Parathyroid adenoma (tissue), 2 donors: ENCODE results near the gene TIGD7.

Experiments
- H2AFZ ChIP-seq: fragments of 300-600 bp; sonication (generic); one replicate; pipeline ENCODE4 v1.7.0; 2017; ENCODE audit warnings: antibody characterized with exemption, mild to moderate bottlenecking
- H3K27ac ChIP-seq: fragments of 300-600 bp; sonication (generic); one replicate; pipeline ENCODE4 v1.7.0; 2017
- H3K27me3 ChIP-seq: fragments of 300-600 bp; sonication (generic); one replicate; pipeline ENCODE4 v1.7.0; 2017; ENCODE audit warnings: low read length; ENCODE audit not compliant: control insufficient read depth, insufficient read depth
- H3K36me3 ChIP-seq: fragments of 300-600 bp; sonication (generic); one replicate; pipeline ENCODE4 v1.7.0; 2017; ENCODE audit warnings: low read length; ENCODE audit not compliant: control insufficient read depth, insufficient read depth
- H3K4me1 ChIP-seq: fragments of 300-600 bp; sonication (generic); one replicate; pipeline ENCODE4 v1.7.0; 2017; ENCODE audit warnings: control low read depth
- H3K4me2 ChIP-seq: fragments of 300-600 bp; sonication (generic); one replicate; pipeline ENCODE4 v1.7.0; 2017; ENCODE audit warnings: low read length
- H3K4me3 ChIP-seq: fragments of 300-600 bp; sonication (generic); one replicate; pipeline ENCODE4 v1.7.0; 2017; ENCODE audit warnings: low read depth, low read length
- H3K79me2 ChIP-seq: fragments of 300-600 bp; sonication (generic); one replicate; pipeline ENCODE4 v1.7.0; 2017; ENCODE audit warnings: control low read depth
- H3K9ac ChIP-seq: fragments of 300-600 bp; sonication (generic); one replicate; pipeline ENCODE4 v1.7.0; 2017; ENCODE audit warnings: mild to moderate bottlenecking
- H3K9me3 ChIP-seq: fragments of 300-600 bp; sonication (generic); one replicate; pipeline ENCODE4 v1.7.0; 2017; ENCODE audit warnings: low read length; ENCODE audit not compliant: control insufficient read depth
- CTCF ChIP-seq: fragments of 300-600 bp; sonication (generic); IDR thresholded peaks from one replicate; pipeline ENCODE4 v1.7.0; 2017; ENCODE audit warnings: antibody characterized with exemption, mild to moderate bottlenecking
- donor health status: primary hyperparathyroidism.

TIGD7 gene

GRCh38 chr16:3346041-3346440 is 40.8 kb upstream of the TIGD7 start:
- Histone ChIP-seq H3K27ac (no peak overlapping the region), H3K79me2 (no peaks in the 10 kb centered on the region), H3K9me3 (no peaks in the 10 kb centered on the region), H3K4me2 (no peak overlapping the region), H3K27me3 (no peaks in the 10 kb centered on the region), H3K36me3 (no peaks in the 10 kb centered on the region), H3K9ac (no peak overlapping the region), H3K4me3 (no peak overlapping the region), H3K4me1 (no peaks in the 10 kb centered on the region), H2AFZ (no peak overlapping the region)
- no peak for TF ChIP-seq CTCF

GRCh38 chr16:3328643-3329042 is 23.4 kb upstream of the TIGD7 start:
- Histone ChIP-seq H3K79me2 (no peaks in the 10 kb centered on the region), H3K4me2 (no peak overlapping the region), H3K4me3 (no peak overlapping the region), H3K9ac (no peak overlapping the region), H3K27me3 (no peaks in the 10 kb centered on the region), H3K27ac (no peak overlapping the region), H3K4me1 (no peaks in the 10 kb centered on the region), H3K9me3 (no peaks in the 10 kb centered on the region), H2AFZ (no peak overlapping the region), H3K36me3 (no peaks in the 10 kb centered on the region)
- no peak for TF ChIP-seq CTCF

GRCh38 chr16:3328104-3328503 is 22.9 kb upstream of the TIGD7 start:
- TF ChIP-seq CTCF: no peak
- H3K9ac ChIP-seq: no peak overlapping the region
- H3K27ac ChIP-seq: no peak overlapping the region
- H3K4me1 ChIP-seq: no peaks in the 10 kb centered on the region
- no peak overlapping the region for H3K4me3 ChIP-seq
- no peaks in the 10 kb centered on the region for H3K79me2 ChIP-seq
- no peaks in the 10 kb centered on the region for H3K27me3 ChIP-seq
- no peak overlapping the region for H3K4me2 ChIP-seq
- H3K36me3 ChIP-seq: no peaks in the 10 kb centered on the region
- H3K9me3 ChIP-seq: no peaks in the 10 kb centered on the region
- H2AFZ ChIP-seq: no peak overlapping the region

GRCh38 chr16:3327514-3327913 is 22.3 kb upstream of the TIGD7 start:
- no peak for TF ChIP-seq CTCF
- H3K27ac ChIP-seq: no peak overlapping the region
- no peak overlapping the region for H2AFZ ChIP-seq
- H3K4me2 ChIP-seq: no peak overlapping the region
- H3K27me3 ChIP-seq: no peaks in the 10 kb centered on the region
- no peaks in the 10 kb centered on the region for H3K9me3 ChIP-seq
- H3K9ac ChIP-seq: no peak overlapping the region
- H3K79me2 ChIP-seq: no peaks in the 10 kb centered on the region
- no peaks in the 10 kb centered on the region for H3K4me1 ChIP-seq
- no peak overlapping the region for H3K4me3 ChIP-seq
- no peaks in the 10 kb centered on the region for H3K36me3 ChIP-seq

GRCh38 chr16:3321816-3322215 is 16.6 kb upstream of the TIGD7 start:
- Histone ChIP-seq H3K36me3 (peaks cover 11% of the 10 kb centered on the region), H3K9me3 (peaks cover 19% of the 10 kb centered on the region), H3K4me3 (no peak overlapping the region), H3K9ac (no peak overlapping the region), H3K4me2 (no peak overlapping the region), H3K27ac (no peak overlapping the region), H3K4me1 (no peaks in the 10 kb centered on the region), H3K27me3 (no peaks in the 10 kb centered on the region), H2AFZ (no peak overlapping the region), H3K79me2 (no peaks in the 10 kb centered on the region)
- no peak for TF ChIP-seq CTCF
